PFSK-1 (cell line): ENCODE results near the gene IGSF23.

ENCODE experiments used
- FOXP2 ChIP-seq: optimal IDR thresholded peaks from 2 replicates; pipeline ENCODE3; 2011; ENCODE audit warnings: borderline replicate concordance, control low read depth, inconsistent platforms; ENCODE audit not compliant: insufficient read depth; ENCODE audit errors: extremely low read length, extremely low read depth
- POLR2AphosphoS5 ChIP-seq: IDR thresholded peaks from 2 replicates; pipeline ENCODE4 v1.6.1; 2012; ENCODE audit warnings: low read depth, mild to moderate bottlenecking, control low read depth, low read length, moderate library complexity
- REST ChIP-seq, 2 experiments: IDR thresholded peaks; 2 replicates each; pipeline versions ENCODE4 v1.6.1 to v1.8.0; 2011 to 2012; ENCODE audit warnings: low read depth in 2 of 2, low read length in 2 of 2, control low read depth in 1 of 2, inconsistent platforms in 1 of 2, mild to moderate bottlenecking in 1 of 2, moderate library complexity in 1 of 2; ENCODE audit not compliant: insufficient read depth in 1 of 2
- SIN3A ChIP-seq: IDR thresholded peaks from 2 replicates; pipeline ENCODE4 v1.6.1; 2012; ENCODE audit warnings: mild to moderate bottlenecking, low read length, moderate library complexity, borderline replicate concordance; ENCODE audit not compliant: insufficient read depth
- TAF1 ChIP-seq: IDR thresholded peaks from 2 replicates; pipeline ENCODE4 v1.6.1; 2012; ENCODE audit warnings: low read length, control low read depth, borderline replicate concordance; ENCODE audit not compliant: insufficient read depth

Gene IGSF23

GRCh38 chr19:44602081-44602480 lies 11.3 kb upstream of the IGSF23 start:
- TF ChIP-seq TAF1: no peak
- TF ChIP-seq FOXP2: no peak
- TF ChIP-seq SIN3A: no peak
- no peak for TF ChIP-seq REST (IDR thresholded peaks at IDR 0.05; ENCODE audit: insufficient read depth in 1 of 2, low read depth in 2 of 2, low read length in 2 of 2)
- no peak for TF ChIP-seq POLR2AphosphoS5

GRCh38 chr19:44603201-44603945 lies 10.0 kb upstream of the IGSF23 start:
- TF ChIP-seq REST (IDR thresholded peaks at IDR 0.05; ENCODE audit: insufficient read depth in 1 of 2, low read depth in 2 of 2, low read length in 2 of 2) (no peak), FOXP2 (no peak), TAF1 (no peak), POLR2AphosphoS5 (no peak), SIN3A (no peak)

GRCh38 chr19:44604241-44604640 lies 9.1 kb upstream of the IGSF23 start:
- TF ChIP-seq REST (IDR thresholded peaks at IDR 0.05; ENCODE audit: insufficient read depth in 1 of 2, low read depth in 2 of 2, low read length in 2 of 2) (no peak), SIN3A (no peak), TAF1 (no peak), FOXP2 (no peak), POLR2AphosphoS5 (no peak)

- no peak for TF ChIP-seq REST (IDR thresholded peaks at IDR 0.05; ENCODE audit: insufficient read depth in 1 of 2, low read depth in 2 of 2, low read length in 2 of 2)
- no peak for TF ChIP-seq TAF1
- no peak for TF ChIP-seq SIN3A
- TF ChIP-seq POLR2AphosphoS5: no peak
- TF ChIP-seq FOXP2: no peak
These were observed 7.8 kb upstream of the IGSF23 start for GRCh38 chr19:44605547-44605946.

- TF ChIP-seq SIN3A (no peak), REST (IDR thresholded peaks at IDR 0.05; ENCODE audit: insufficient read depth in 1 of 2, low read depth in 2 of 2, low read length in 2 of 2) (0 out of 4 replicates have a peak, but pooled peaks of 1 of the 2 experiments have one; percentile 22)
These were observed 6.3 kb upstream of the IGSF23 start for GRCh38 chr19:44607049-44607448.
